Left ventricle myocardium inferior (tissue), 1 donor: Measurements from ENCODE around the gene IGFBP7. TPM values are rescaled to one million over a fixed set of nuclear protein-coding genes. Genes with fewer than 3 reads are reported as not detected.

Experiments used
- DNase-seq: peaks from one replicate; pipeline ENCODE4 v3.0.0-alpha.2; 2020
- H3K27ac ChIP-seq: fragments of 200-600 bp; replicated peaks from 2 replicates; pipeline ENCODE4 v1.8.0; 2021
- H3K27me3 ChIP-seq: fragments of 200-600 bp; 2 replicates; pipeline ENCODE4 v1.8.0; 2021; ENCODE audit warnings: low read depth
- H3K36me3 ChIP-seq: fragments of 200-600 bp; 2 replicates; pipeline ENCODE4 v1.8.0; 2021
- H3K4me1 ChIP-seq: fragments of 200-600 bp; 2 replicates; pipeline ENCODE4 v1.8.0; 2021
- H3K4me3 ChIP-seq: fragments of 200-600 bp; 2 replicates; pipeline ENCODE4 v1.8.0; 2021; ENCODE audit warnings: mild to moderate bottlenecking, moderate library complexity
- H3K9me3 ChIP-seq: fragments of 200-600 bp; replicated peaks from 2 replicates; pipeline ENCODE4 v1.8.0; 2021
- CTCF ChIP-seq: fragments of 200-600 bp; IDR thresholded peaks from 2 replicates; pipeline ENCODE4 v1.8.0; 2021; ENCODE audit warnings: antibody characterized with exemption, mild to moderate bottlenecking, borderline replicate concordance
- intact Hi-C: fragments of 100-400 bp; cut with micrococcal nuclease; formaldehyde crosslinking; loops from one replicate; pipeline ENCODE4 v1.11.0; 2022
- total RNA-seq: library from RNA; stranded (reverse); fragmentation: NEBNext Ultra II Directional; extraction: Animal tissue kit (Norgen Biotek cat#: 25700); gene quantifications from one replicate; pipeline ENCODE4 v1.2.1, GENCODE V29; 2021
- donor health status: DM: no; HTN: yes; CAD: no; lungs with severe emphysema.

The IGFBP7 gene
- total RNA-seq, 1 donor from 2014 or later, result 698 TPM

GRCh38 chr4:57078685-57079521 lies 31.3 kb downstream of the IGFBP7 start:
- DNase-seq, result no peak
- H3K4me1 ChIP-seq, result peaks cover 98% of the 10 kb centered on the region
- peaks cover 6% of the 10 kb centered on the region for H3K36me3 ChIP-seq
- H3K9me3 ChIP-seq, result no peaks in the 10 kb centered on the region
- no peak for TF ChIP-seq CTCF
- H3K27ac ChIP-seq, result peak overlapping the region; percentile 79
- peak overlapping the region; percentile 34 for H3K4me3 ChIP-seq
- intact Hi-C loops, result no loop called here
- H3K27me3 ChIP-seq, result no peaks in the 10 kb centered on the region

GRCh38 chr4:57077550-57078343 lies 32.4 kb downstream of the IGFBP7 start:
- Histone ChIP-seq H3K9me3 (no peaks in the 10 kb centered on the region), H3K4me1 (peaks cover 98% of the 10 kb centered on the region), H3K27ac (peak overlapping the region; percentile 79), H3K36me3 (peaks cover 6% of the 10 kb centered on the region), H3K27me3 (no peaks in the 10 kb centered on the region), H3K4me3 (no peak overlapping the region)
- no peak for TF ChIP-seq CTCF
- DNase-seq, result no peak
- intact Hi-C loops, result no loop called here

DNA sequence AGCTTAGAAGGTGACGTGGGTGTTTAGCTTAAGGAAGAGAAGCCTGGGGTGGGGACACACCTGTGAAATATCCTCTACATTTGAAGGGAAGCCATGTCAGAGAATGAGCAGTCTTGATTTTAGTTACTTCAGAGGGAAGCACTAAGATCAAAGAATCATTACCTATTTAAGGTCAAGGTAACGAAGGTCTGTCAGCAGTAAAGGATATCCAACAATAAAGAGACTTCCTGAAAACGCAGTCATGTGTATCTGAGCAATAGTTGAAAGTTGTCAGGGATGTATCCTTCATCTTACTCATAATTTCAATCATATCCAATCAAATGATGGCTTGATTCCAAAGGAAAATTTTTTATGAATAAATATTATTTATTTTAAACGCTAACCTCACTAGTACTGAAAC lies 33.5 kb downstream of the IGFBP7 start:
- Histone ChIP-seq H3K4me3 (no peak overlapping the region), H3K9me3 (no peaks in the 10 kb centered on the region), H3K36me3 (peaks cover 6% of the 10 kb centered on the region), H3K27me3 (no peaks in the 10 kb centered on the region), H3K27ac (peak overlapping the region; percentile 35), H3K4me1 (peaks cover 98% of the 10 kb centered on the region)
- DNase-seq, result no peak
- no peak for TF ChIP-seq CTCF
- intact Hi-C loops, result no loop called here

GRCh38 chr4:57075367-57075766 lies 34.8 kb downstream of the IGFBP7 start:
- Histone ChIP-seq H3K27ac (peak overlapping the region; percentile 38), H3K4me1 (peaks cover 98% of the 10 kb centered on the region)

More at GRCh38 chr4:57075367-57075766, 34.8 kb downstream of the IGFBP7 start:
- peaks cover 6% of the 10 kb centered on the region for H3K36me3 ChIP-seq
- no peak overlapping the region for H3K4me3 ChIP-seq
- TF ChIP-seq CTCF, result no peak
- intact Hi-C loops, result no loop called here
- no peaks in the 10 kb centered on the region for H3K27me3 ChIP-seq
- no peaks in the 10 kb centered on the region for H3K9me3 ChIP-seq
- DNase-seq, result no peak
